ENCODE measurements around the gene C2orf78.

DNA sequence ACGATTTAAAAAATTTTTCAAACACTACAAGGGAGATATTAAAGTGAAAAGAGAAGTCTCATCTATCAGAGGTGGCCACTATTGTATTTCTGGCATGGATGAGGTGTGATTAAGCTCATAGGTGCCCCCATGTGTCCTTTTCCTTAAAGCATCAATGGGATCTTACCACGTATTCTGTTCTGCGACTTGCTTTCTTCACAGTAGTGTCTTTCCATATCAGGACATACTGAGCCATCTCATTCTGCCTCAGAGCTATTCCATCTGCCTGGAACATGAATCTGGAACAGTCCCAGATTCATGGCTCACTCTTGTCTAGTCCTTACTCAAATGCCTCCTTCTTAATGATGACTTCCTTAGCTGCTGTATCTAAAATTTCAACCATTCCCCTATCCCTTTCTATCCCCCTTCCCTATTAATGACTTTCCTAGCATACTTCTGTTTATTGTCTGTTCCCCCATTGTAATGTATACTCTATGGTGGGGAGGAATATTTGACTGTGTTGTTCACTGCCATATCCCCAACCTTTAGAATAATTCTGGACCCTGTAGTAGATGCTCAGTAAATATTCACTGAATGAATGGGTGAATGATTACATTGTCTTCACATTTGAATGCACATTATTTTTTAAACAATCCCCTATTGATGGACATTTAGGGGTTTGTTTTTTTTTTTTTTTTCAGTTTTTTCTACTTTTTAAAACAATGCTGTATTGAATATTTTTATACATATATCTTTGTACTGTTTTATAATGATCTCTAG, 55.8 kb downstream of the C2orf78 start:
- TF ChIP-seq, protein P1, sequence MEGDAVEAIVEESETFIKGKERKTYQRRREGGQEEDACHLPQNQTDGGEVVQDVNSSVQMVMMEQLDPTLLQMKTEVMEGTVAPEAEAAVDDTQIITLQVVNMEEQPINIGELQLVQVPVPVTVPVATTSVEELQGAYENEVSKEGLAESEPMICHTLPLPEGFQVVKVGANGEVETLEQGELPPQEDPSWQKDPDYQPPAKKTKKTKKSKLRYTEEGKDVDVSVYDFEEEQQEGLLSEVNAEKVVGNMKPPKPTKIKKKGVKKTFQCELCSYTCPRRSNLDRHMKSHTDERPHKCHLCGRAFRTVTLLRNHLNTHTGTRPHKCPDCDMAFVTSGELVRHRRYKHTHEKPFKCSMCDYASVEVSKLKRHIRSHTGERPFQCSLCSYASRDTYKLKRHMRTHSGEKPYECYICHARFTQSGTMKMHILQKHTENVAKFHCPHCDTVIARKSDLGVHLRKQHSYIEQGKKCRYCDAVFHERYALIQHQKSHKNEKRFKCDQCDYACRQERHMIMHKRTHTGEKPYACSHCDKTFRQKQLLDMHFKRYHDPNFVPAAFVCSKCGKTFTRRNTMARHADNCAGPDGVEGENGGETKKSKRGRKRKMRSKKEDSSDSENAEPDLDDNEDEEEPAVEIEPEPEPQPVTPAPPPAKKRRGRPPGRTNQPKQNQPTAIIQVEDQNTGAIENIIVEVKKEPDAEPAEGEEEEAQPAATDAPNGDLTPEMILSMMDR (conservative IDR thresholded peaks at IDR 0.05; ENCODE audit: low read length), result no peak
- no peak for TF ChIP-seq EZH2phosphoT487 (IDR thresholded peaks at IDR 0.05; ENCODE audit: borderline replicate concordance, low read depth, low read length)
